NCI-H128 (cell line): ENCODE data around the gene SNX27.
A peak's percentile ranks its signal among the peaks of the same experiment; 100 is the strongest.

ENCODE experiments used
- DNase-seq: peaks from one replicate; lab custom pipeline; 2025; ENCODE audit not compliant: unreplicated experiment; lab: John Stamatoyannopoulos, UW

Gene SNX27

DNA sequence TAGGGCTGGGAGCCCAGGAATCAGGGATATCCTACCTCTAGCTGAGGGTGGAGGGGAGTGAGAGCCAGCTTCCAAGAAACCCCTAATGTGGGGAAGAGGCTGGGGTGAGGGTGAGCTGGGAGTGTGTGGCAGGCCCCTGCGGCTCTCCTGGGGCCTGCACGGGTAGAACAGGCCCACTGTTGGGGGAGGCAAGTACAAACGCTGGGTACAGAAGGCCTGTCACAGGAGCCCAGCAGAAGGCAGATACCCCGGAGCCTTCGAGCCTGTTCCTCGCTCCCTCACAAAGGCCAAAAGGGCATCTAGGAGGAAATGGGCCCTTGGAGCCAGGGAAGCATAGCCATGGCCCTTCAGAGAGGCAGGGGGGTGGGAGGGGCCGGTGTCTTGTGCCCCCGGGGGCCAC lies 91.1 kb downstream of the SNX27 start:
- no peak for DNase-seq

DNA sequence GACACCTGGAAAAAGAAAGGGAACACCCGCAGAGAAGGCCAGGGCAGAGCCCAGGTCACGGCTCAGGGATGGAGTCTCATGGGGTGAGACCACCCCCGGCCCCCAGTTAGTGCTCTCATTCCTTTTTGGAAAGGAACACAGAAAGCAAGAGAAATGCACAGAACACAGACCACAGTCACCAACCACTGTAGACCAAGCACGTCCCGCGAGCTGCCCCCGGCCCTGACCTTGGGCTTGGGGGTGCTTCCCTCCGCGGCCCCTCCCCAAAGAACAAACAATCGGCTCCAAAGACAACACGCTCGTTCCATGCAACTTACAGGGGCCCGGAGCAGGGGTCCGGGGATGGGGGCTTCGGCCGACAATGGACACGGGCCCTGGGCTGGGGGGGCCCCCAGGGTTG lies 92.0 kb downstream of the SNX27 start:
- no peak for DNase-seq

DNA sequence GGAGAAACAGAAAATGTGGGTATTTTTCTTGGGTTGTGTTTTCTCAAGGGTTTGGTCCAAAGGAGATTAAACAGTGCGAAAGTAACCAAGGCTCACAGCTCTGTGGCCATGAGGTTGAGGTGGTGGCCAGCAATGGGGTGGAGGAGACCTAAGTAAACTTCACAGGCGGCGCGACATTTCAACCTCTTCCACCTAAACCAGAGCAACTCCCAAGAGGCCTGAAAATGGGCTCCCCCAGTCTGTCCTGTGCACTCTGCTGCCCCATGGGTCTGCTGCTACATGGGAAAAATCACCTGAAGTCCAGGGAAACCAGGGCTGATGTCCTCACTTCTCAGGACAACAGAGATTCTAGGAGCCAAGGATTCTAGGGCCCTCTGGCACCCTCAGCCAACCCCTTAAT lies 92.4 kb downstream of the SNX27 start:
- DNase-seq: no peak

DNA sequence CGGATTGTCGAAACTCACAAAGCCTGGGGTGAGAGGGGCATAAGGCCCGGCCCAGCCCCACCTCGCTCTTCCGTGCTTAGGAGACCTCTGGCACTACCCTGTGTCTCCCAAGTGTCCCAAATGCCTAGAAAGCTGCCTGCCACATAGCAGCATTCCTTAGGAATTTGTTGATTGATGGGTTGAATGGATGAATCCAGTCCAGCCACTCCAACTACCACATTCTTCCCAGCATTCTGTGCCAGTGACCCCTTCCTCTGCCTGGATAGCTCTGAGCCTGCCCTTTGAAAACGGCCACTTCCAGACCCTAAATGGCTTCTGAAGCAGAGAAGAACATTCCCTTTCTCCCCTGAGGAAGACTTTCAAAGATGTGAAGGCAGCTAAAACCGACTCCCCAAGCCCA lies 93.3 kb downstream of the SNX27 start:
- no peak for DNase-seq

DNA sequence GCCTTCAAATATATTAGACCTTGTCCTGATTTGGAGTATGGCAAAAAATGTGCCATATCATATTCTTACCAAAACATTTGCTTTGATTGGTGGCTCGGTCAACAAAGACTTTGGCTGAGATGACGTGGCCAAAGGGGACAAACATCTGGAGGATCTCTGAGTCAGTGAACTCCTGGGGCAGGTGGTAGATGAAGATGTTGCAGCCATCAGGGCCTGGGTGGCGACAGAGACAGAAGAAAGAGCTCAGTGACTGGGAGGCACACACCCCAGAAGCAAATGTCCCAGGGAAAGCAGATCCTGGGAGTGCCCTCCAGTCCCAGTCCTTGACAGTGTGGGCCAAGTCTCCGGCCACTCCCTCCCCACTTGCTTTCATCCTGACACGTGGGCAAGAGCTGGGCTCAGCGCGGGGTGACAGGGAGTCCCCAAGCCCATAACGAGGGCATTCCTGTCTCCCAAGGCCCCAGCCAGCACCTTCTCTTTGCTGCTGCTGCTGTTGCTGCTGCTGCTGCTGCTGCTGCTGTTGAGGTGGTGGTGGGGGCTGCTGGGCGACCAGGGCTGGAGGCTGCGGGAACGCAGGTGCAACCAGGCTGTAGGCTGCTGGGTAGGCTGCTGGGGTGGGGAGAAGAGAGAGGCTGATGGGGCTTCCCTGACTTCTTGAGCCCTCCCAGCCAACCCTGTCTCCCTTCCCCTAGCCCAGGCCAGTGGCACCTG lies 94.1 kb downstream of the SNX27 start:
- no peak for DNase-seq

DNA sequence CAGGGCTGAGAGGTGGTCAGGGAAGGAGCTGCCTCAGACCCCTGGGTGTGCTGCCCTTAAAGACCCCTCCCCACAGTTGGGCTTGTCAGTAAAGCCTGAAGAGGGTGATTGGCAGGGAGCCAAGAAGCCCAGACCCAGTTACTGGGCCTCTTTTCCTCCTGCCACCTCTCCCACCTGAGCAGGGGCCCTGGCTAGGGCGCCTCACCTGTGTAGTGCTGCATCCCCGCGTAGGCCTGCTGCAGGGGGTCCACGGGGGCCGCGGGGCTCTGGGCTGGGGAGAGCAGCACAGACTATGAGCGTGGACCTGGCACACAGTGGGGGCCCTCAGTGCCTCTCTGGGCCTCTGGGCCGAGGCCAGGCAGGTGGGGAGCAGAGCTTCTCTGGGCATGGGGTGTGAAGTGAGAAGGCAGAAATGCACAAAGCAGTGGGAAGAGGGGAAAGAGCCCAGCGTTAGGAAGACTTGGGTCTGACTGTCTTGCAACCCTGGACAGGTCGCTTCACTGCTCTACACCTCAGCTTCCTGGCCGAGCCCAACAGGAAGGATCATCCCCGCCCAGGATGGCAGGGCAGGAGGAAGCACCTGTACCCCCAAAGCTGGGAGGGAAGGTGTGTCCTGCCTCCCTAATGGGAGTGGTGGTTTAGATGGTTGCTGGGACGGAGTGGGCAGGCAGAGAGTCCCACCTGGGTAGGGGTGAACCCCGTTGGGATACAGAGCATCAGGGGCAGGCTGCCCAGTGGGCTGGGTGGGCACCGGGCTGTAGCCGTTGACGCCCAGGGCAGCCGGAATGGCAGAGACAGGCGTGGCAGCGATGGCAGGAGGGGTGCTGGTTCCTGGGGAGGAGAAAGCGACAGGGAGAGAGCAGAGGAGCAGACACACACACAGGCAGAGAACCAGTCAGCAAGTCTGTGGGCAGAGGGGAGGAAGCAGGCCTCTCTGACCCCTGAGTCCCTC lies 94.9 kb downstream of the SNX27 start:
- DNase-seq: no peak

DNA sequence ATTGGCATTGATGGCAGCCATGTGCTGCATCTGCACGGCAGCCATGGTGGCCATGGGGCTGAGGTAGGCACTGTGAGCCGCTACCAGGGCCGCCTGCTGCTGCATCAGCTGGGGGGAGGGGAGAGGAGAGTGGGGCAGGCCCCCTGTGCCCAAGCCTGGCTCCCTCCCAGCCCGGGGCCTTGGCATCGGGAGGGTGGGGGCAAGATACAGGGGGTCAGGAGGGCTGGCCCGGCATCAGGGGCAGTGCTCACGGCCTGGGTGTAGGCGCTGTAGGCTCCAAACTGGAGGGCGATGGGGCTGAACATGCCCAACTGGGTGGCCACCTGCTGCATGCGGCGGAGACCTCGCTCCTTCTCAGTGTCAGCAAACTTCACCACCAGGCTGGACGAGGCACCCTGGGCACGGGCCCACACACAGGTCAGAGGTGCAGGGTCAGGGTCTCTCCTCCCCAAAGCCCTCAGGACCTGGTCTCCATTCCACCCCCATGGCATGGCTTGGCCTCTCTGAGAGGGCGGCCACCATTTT lies 95.8 kb downstream of the SNX27 start:
- no peak for DNase-seq

DNA sequence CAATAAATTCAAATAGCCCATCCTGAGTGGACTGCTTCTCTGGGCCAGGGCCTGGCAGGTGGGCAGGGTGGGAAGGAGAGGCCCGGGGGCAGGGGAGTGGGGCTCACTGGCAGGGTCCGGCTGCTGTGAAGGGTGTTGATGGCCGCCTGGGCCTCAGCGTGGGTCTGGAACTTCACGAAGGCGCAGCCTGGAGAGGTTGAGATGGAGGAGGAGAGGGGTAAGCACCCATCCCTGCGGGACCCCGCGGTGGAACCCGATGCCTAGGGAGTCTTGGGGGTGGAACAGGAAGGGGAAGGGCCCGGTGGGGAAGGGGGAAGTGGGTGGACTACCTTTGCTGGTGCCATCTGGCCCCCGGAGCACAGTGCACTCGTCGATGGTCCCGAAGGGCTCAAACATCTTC lies 97.0 kb downstream of the SNX27 start:
- no peak for DNase-seq

DNA sequence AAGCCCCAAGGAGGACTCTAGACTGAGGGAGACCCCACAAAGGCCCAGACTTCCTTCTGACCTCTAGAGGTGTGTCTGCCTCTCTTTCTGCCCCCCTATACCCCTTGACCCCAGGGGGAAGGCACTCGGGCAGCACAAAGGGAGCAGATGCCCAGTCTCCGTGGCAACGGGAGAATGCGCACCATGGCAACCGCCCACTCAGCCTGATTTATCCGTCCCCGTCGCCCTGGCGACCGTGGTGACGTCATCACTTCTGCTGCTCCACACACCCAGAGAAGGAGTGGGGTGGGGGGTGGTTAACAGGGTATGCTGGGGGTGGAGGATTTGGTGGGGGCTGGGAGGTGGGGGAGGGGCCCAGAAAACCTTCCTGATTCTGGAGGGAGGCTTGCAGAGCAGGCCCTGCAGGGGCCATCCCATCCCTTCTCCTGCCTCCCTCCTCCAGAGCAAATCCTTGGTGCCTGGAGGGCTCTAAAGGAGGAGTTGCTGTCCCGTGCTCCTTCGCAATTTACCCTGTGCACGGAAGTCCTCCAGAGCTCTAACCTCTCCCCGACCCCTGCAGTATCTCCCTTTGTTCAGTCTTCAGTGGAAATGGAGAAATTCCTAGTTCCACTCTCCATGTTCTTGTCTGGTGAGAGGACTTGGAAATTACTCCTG lies 98.5 kb downstream of the SNX27 start:
- peak; percentile 25 for DNase-seq

DNA sequence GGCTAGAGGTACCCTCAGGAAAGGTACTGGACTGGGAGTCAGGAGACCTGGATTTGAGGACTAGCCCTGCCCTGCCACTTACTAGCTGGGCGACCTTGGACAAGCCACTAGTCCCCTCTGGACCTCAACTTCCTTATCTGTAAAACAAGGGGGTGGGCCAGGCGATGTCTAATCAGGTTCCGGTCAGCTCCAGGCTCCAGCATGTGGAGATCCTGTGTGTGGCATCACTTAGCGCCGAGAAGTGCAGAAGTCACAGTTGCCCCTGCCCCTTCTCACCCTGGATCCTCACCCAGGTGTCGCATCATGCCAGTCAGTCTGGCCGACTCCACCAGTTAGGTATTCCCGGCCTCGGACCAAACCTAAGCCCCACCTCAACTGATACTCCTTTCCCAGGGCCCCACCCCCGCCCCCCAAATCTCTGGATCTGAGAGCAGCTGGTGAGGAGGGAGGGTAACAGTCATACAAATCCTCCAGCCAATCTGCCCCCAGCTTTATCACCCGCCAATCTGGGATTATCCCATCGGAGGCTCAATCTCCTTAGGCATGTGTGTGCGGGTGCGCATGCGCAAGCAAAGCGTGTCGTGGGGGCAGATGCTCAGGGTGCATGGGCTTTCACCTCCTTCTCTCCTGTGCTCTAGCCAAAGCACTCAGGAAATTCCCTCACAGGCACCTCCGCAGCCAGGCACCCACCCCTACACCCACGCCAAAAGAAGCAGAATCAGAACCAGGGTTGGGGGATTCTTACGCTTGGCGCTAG lies 99.4 kb downstream of the SNX27 start:
- no peak for DNase-seq

DNA sequence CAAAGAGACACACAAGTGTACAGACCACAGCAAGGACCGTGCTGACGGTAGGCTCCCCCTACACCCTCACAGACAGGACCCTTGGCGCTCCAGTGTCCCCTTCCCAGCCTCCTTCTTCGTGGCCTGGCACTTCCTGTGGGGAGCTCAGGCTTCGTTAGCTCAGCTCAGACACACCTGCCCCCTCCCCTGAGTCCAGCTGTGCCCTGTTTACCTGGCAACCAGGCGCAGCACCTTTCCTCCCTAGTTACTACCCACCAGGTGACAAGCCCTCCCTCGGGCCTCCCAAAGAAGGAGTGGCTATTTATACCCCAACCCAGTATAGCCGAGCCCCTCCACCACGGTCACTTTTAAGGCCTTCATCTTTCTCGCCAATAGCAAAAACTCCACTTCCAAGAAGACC lies 100.1 kb downstream of the SNX27 start:
- DNase-seq: no peak

DNA sequence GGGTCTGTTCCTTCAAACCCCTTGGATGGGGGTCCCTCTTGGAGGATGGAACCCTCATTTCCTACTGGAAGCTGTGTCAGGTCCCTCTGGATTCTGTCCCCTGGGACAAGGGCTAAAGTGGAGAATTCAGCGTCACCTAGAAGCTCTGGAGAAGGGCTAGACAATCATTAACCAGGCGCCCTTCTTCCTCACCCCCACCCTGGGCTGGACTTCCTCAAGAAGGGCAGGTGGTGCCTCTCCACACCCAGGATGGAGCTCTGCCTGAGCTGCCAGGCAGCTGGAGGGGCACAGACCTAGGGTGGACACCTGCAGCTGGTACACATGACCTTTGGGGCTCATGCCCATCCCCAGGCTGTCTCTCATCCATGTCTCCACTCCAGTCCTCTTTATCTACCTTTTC lies 101.2 kb downstream of the SNX27 start:
- no peak for DNase-seq

DNA sequence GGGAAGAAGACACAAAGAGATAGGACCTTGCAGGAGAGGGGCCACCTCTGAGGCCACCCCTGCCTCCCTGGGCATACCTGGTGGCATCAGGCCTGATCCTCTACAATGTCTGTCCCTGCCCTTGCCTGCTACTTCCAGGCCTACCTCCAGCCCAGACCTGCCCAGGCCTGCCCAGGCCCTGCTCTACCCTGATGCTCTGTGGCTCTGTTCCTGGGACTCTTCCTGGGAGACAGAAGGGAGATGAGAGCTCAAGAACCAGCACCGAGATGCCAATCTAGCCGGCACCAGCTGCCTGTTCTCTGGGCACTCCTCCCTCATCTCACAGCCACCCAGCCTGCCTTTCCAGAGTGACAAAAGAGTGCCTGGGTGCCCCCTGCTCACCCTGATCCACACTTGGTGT lies 102.0 kb downstream of the SNX27 start:
- no peak for DNase-seq

DNA sequence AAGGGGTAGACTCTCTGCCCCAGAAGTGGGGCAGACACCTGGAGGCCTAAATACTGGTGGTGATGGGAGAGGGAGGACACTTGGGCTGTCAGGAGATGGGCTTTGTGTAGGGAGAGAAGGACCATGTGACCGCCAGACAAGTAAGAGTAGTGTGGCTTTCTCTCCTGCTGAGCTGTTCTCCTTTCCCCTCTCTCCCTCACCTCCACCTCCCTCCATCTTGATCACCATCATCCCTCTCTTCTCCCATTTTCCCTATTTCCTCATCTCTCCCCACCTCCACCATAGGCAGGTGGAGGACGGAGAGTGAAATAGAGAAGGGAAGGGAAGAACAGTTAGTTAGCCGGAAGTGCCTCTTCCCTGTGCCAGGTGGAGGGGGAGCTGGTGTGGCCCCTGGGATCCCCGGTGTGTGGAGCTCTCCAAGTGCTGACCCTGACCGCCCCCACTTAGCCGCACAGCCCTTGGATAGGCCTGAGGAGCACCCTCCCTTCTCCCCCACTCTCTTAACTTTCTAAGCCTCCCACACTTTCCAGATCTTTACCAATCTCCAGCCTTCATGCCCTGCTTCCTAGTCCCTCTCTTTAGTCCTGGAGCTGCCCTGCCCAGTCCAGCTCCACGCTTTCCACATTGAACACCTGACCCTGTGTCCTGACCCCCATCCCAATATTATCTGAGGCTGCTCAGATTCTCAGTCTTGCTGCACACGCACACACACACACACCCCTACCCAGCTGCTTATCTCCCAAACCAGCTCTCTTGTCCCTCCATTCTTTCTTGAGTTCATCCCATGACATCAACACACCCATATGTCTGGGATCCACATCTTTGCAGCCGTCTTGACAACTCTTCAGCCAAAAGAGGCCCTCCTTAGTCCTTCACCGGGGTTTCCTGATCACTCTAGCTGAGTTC lies 103.2 kb downstream of the SNX27 start:
- no peak for DNase-seq

DNA sequence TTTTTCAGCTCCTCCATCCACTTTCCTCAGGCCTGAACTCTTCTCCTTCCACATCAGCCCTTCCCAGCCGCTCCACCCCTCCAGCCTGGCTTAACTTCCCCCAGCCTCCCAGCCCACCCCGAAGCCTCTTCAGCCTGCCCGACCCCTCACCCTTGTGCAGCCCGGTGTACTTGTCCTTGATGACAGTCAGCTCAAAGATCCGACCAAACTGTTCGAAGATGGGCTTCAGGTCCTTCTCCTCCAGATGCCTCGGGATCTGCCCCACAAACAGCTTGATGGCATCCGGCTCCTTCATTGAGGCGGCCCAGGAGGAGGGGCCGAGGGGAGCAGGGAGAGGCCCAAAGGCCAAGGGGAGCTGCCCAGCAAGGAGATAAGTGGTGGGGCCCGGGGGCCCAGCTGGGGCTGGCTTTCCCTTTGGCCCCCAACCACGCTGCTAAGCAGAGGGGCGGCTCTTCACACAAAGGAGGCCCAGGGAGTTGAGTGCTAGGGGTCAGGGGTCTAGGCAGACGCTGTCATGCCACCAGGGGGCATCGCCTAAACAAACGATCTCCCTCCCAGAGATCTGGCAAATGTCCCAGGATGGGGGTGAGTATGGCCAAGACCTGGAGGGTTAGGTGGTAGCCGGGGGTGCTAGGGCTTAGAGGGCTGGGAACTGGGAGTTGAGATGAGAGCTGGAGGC lies 104.0 kb downstream of the SNX27 start:
- DNase-seq: peak; percentile 59

DNA sequence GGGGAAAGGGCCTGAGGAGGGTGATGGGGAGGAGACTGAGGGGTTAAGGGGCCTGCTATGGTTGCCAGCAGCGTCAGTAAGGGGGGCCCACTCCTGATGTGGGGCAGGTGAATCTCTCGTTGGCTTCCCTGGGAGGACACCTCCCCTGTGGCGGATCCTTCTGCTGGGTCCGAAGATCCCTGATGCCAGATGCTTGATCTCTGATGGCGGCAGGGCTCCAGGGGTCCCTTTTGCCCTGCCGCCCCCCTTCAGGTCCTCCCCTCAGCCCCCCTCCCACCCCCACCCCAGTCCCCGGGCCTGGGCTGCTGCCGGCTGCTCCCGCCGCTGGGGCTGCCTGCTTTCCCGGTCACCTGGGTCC lies 104.5 kb downstream of the SNX27 start:
- DNase-seq: no peak

DNA sequence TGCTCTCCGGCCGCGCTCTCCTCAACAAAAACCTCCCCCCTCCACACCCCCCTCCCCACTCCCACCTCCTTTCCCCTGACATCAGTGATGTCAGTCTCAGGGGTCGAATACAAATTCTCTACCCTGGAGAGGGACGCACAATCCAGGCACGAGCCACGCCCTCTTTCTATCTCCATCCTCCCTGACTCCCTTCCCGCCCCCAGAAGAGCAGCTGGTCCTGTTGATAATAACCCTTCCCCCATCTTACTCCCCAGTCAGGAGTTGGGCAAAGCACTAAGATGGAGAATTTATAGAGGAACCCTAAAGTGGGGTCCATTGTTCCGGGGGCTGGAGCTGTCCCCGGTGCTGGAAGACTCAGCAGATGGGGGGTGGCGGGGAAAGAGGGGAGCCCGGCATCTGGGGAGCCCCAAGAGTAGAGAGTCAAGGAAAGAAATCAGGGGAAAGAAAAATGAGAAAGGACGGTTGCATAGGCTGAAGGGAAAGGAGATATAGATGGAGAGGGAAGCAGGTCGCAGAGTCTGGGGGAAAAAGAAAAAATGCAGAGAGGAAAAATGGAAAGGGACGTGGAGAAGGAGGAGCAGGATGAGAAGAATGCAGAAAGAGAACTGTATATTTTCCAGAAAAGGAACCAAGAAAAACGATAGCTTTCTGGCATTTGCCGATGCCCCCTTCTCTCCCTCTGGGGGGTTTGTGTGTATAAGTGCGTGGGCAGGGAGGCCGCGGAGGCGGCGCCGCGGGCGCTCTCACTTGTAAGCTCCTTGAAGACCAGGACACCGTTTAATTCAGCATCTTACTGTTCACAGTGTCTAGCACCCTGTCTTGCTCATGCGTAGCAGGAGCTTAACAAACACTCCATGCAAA lies 105.2 kb downstream of the SNX27 start, which contains the start of gene CELF3:
Gene CELF3, minus strand, starts transcription at position 33 of the 861 bp plus-strand sequence. CDS start 783 bp downstream, outside the sequence.
- peak; percentile 96 for DNase-seq

DNA sequence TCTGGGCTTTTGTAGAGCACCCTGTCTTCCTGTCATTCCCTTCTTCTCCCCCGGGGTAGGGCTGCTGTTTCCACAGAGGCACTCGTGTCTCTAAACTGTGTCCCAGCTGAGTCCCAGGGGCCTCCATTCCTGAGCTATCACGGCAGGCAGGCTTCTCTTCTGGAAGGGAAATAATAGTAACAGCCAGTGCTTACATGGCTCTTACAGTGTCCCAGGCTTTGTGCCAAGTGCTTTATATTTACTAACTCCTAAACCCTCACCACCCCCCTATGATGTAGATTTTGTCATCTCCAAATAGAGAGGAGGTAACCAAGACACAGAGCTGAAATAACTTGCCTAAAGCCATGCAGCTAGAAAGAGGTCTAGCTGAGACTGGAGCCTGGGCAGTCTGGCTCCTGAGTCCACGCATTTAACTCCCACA lies 106.2 kb downstream of the SNX27 start:
- no peak for DNase-seq
